Endometrial microvascular endothelial cells (primary cell): Measurements from ENCODE around the gene FGF14. TPM values are rescaled to one million over a fixed set of nuclear protein-coding genes. Genes with fewer than 3 reads are reported as not detected.

Experiments used
- in situ Hi-C: cut with HindIII; loops from 2 replicates; pipeline ENCODE4 v1.10.0; 2017; ENCODE audit warnings: low sequenced_read_pairs, low pct_unique_long_range_greater_than_20kb; ENCODE audit errors: inconsistent ontology term
- total RNA-seq: library from RNA; depleted of rRNA; stranded (reverse); fragments of >200 nt; gene quantifications from one replicate; pipeline ENCODE4 v1.2.3, GENCODE V29; 2015; ENCODE audit errors: inconsistent ontology term

The FGF14 gene
- total RNA-seq, 1 donor from 2014 or later: under 0.01 TPM

GRCh38 chr13:102225892-102226291 is 176.0 kb downstream of the FGF14 start:
- in situ Hi-C loops: no loop called here

GRCh38 chr13:102220681-102221228 is 181.1 kb downstream of the FGF14 start:
- in situ Hi-C loops: no loop called here

GRCh38 chr13:102214956-102215355 is 186.9 kb downstream of the FGF14 start:
- in situ Hi-C loops: no loop called here

GRCh38 chr13:102212729-102213128 is 189.1 kb downstream of the FGF14 start:
- in situ Hi-C loops: no loop called here

GRCh38 chr13:102208347-102208746 is 193.5 kb downstream of the FGF14 start:
- in situ Hi-C loops: no loop called here

- in situ Hi-C loops: no loop called here
Observed at GRCh38 chr13:102207680-102208342, 194.0 kb downstream of the FGF14 start.

- in situ Hi-C loops: no loop called here
Observed at GRCh38 chr13:102203718-102204117, 198.1 kb downstream of the FGF14 start.

GRCh38 chr13:102198418-102199311 is 203.2 kb downstream of the FGF14 start:
- in situ Hi-C loops: no loop called here

GRCh38 chr13:102197193-102197592 is 204.7 kb downstream of the FGF14 start:
- in situ Hi-C loops: no loop called here

- in situ Hi-C loops: no loop called here
Observed at GRCh38 chr13:102195566-102196462, 206.0 kb downstream of the FGF14 start.

- in situ Hi-C loops: no loop called here
Observed at GRCh38 chr13:102192858-102193257, 209.0 kb downstream of the FGF14 start.

GRCh38 chr13:102191951-102192502 is 209.8 kb downstream of the FGF14 start:
- in situ Hi-C loops: no loop called here

GRCh38 chr13:102190930-102191329 is 210.9 kb downstream of the FGF14 start:
- in situ Hi-C loops: no loop called here

- in situ Hi-C loops: no loop called here
Observed at GRCh38 chr13:102187313-102187712, 214.5 kb downstream of the FGF14 start.

GRCh38 chr13:102185375-102185984 is 216.4 kb downstream of the FGF14 start:
- in situ Hi-C loops: no loop called here

- in situ Hi-C loops: no loop called here
Observed at GRCh38 chr13:102183509-102184182, 218.2 kb downstream of the FGF14 start.

- in situ Hi-C loops: no loop called here
Observed at GRCh38 chr13:102182170-102182569, 219.7 kb downstream of the FGF14 start.

- in situ Hi-C loops: no loop called here
Observed at GRCh38 chr13:102177431-102177830, 224.4 kb downstream of the FGF14 start.
